Heart left ventricle (tissue), 16 donors: ENCODE results near the gene RABGGTA. TPM values are rescaled to one million over a fixed set of nuclear protein-coding genes. Genes with fewer than 3 reads are reported as not detected.

Experiments
- ATAC-seq, 4 donors: fragments of 200-7000 bp; cut with Tn5 transposase; one replicate each; pipeline ENCODE4 v1.9.1; 2020 to 2022; ENCODE audit warnings: moderate library complexity in 4 of 4, mild to moderate bottlenecking in 3 of 4, moderate number of reproducible peaks in 1 of 4
- DNase-seq, 5 donors: peaks; one replicate each; pipeline ENCODE4 v3.0.0-alpha.2; 2020
- H3K27ac ChIP-seq, 12 donors: fragments of 200-600 bp; sonication (generic) in 4 of 12; one replicate each; pipeline versions ENCODE4 v1.5.0 to v1.8.0; 2016 to 2022; ENCODE audit warnings: mild to moderate bottlenecking in 2 of 12
- H3K27me3 ChIP-seq, 9 donors: fragments of 200-600 bp; sonication (generic) in 2 of 9; one replicate each; pipeline versions ENCODE4 v1.5.1 to v1.8.0; 2016 to 2022; ENCODE audit warnings: mild to moderate bottlenecking in 3 of 9
- H3K36me3 ChIP-seq, 9 donors: fragments of 200-600 bp; sonication (generic) in 2 of 9; one replicate each; pipeline versions ENCODE4 v1.5.0 to v1.8.0; 2018 to 2022; ENCODE audit warnings: mild to moderate bottlenecking in 2 of 9
- H3K4me1 ChIP-seq, 12 donors: fragments of 200-600 bp; sonication (generic) in 4 of 12; one replicate each; pipeline versions ENCODE4 v1.5.0 to v1.8.0; 2016 to 2022; ENCODE audit warnings: mild to moderate bottlenecking in 3 of 12
- H3K4me3 ChIP-seq, 12 donors: fragments of 200-600 bp; sonication (generic) in 4 of 12; one replicate each; pipeline versions ENCODE4 v1.5.0 to v1.8.0; 2017 to 2022; ENCODE audit warnings: mild to moderate bottlenecking in 9 of 12, moderate library complexity in 4 of 12
- H3K9me3 ChIP-seq, 12 donors: fragments of 200-600 bp; sonication (generic) in 4 of 12; one replicate each; pipeline versions ENCODE4 v1.5.0 to v1.8.0; 2016 to 2022; ENCODE audit warnings: mild to moderate bottlenecking in 1 of 12
- CTCF ChIP-seq, 12 donors: fragments of 200-600 bp; sonication (generic) in 4 of 12; IDR thresholded peaks; one replicate each; pipeline versions ENCODE4 v1.5.0 to v1.8.0; 2018 to 2022; ENCODE audit warnings: antibody characterized with exemption in 12 of 12, mild to moderate bottlenecking in 5 of 12
- POLR2A ChIP-seq, 2 donors: fragments of 450-650 bp; IDR thresholded peaks; one replicate each; pipeline ENCODE4 v1.6.1; 2017; ENCODE audit warnings: antibody characterized with exemption in 2 of 2, mild to moderate bottlenecking in 2 of 2, moderate library complexity in 2 of 2
- WGBS, 4 donors: extraction: QIAGEN DNeasy Blood & Tissue Kit in 2 of 4; methylation state at CpG; one replicate each; pipeline versions ENCODE4 v1.1.5 to v1.1.7; 2013 to 2018; 5-methylcytosine and 5-hydroxymethylcytosine counted together
- intact Hi-C, 10 donors: fragments of 100-400 bp; cut with DNase I; formaldehyde crosslinking; loops; one replicate each; pipeline versions ENCODE4 v1.11.1 to v1.14.2; 2022
- polyA plus RNA-seq, 2 donors: library from polyadenylated mRNA; stranded (reverse); fragments of 200-250 nt; gene quantifications; one replicate each; pipeline ENCODE4 v1.2.3, GENCODE V29; 2013
- total RNA-seq, 9 donors: library from RNA; depleted of rRNA in 2 of 9; stranded (reverse); fragments of >200 nt in 2 of 9; fragmentation: NEBNext Ultra II Directional in 3 of 9; extraction: Animal tissue kit (Norgen Biotek cat#: 25700) in 3 of 9; gene quantifications; one replicate each; pipeline versions ENCODE4 v1.1.0 to v1.2.4, GENCODE V29; 2016 to 2023
- donor health status: ischemic (EF 13 %, LVEDD 7.1; RV severe dilation, severe dysfunction).
- donor health status: healthy with polysubstance abuse.
- donor health status: DM: no; HTN: yes; CAD: no.
- donor health status: DM: no; HTN: no; CAD: no.
- donor health status: ischemic (EF 25% LVEDD 6.9; RV normal size, moderate dysfunction).
- donor health status: ischemic (EF 25% LVEDD 5.7; RV mildly dilated, moderate dysfunction).
- donor health status: healthy.
- donor health status: DM: yes; HTN: yes; CAD: no.
- donor health status: ischemic (EF 35%, LVEDD 5.7; RV mildly dilated, moderate dysfunction).
- donor health status: nonischemic (EF 11% LVEDD 7.7; RV severe dilation, severe dysfunction).
- donor health status: DM: yes; HTN: yes; CAD: no.
- donor health status: PGD.
- donor health status: ischemic (EF 29% LVEDD 5.4; RV normal size, mild dysfunction).
- donor health status: nonischemic (EF 23%, LVEDD 6.1; RV moderate dilation, normal function).

The RABGGTA gene
- total and polyA plus RNA-seq, 11 donors: 18.8 to 33.1 (median 26.7) TPM

- no peak for ATAC-seq
- intact Hi-C loops: loop anchor here in 1 of 10 donors (5.0 kb wide), 1 partner anchor 123 kb away; no protein-coding TSS in a partner anchor
- no peaks in the 10 kb centered on the region for H3K9me3 ChIP-seq
- peak overlapping the region in 1 of 12 donors; percentile 70 for H3K4me3 ChIP-seq
- 72 to 86% (median 86%) methylated on average over 2 of the region's 2 CpGs for WGBS, 4 donors
- H3K27ac ChIP-seq: peak overlapping the region in 9 of 12 donors; percentile 55 to 92 (median 88)
- TF ChIP-seq POLR2A (IDR thresholded peaks at IDR 0.05) (no peak), CTCF (IDR thresholded peaks at IDR 0.05) (no peak)
- H3K36me3 ChIP-seq: peaks cover 0 to 4% (median 0%) of the 10 kb centered on the region in 9 donors
- peaks cover 12 to 100% (median 57%) of the 10 kb centered on the region in 12 donors for H3K4me1 ChIP-seq
- DNase-seq: peak in 1 of 5 donors; percentile 13
- peaks cover 0 to 20% (median 2%) of the 10 kb centered on the region in 9 donors for H3K27me3 ChIP-seq
Measured at GRCh38 chr14:24313913-24314312, 42.5 kb upstream of the RABGGTA start.

- H3K4me1 ChIP-seq: peaks cover 12 to 100% (median 61%) of the 10 kb centered on the region in 12 donors
- H3K27me3 ChIP-seq: peaks cover 0 to 12% (median 2%) of the 10 kb centered on the region in 9 donors
- H3K4me3 ChIP-seq: peak overlapping the region in 2 of 12 donors; percentile 9 to 70
- TF ChIP-seq CTCF (IDR thresholded peaks at IDR 0.05): no peak
- TF ChIP-seq POLR2A (IDR thresholded peaks at IDR 0.05): no peak
- intact Hi-C loops: loop anchor here in 1 of 10 donors (5.0 kb wide), 1 partner anchor 124 kb away; no protein-coding TSS in a partner anchor
- H3K9me3 ChIP-seq: no peaks in the 10 kb centered on the region
- peak in 4 of 5 donors; percentile 60 to 64 (median 62) for DNase-seq
- WGBS, 4 donors: 59 to 64% (median 63%) methylated on average over 9 of the region's 9 CpGs
- peak in 1 of 4 donors; percentile 51 for ATAC-seq
- H3K27ac ChIP-seq: peak overlapping the region; percentile 55 to 92 (median 84)
- peaks cover 0 to under 1% (median 0%) of the 10 kb centered on the region in 9 donors for H3K36me3 ChIP-seq
Measured at GRCh38 chr14:24312736-24313507, 41.5 kb upstream of the RABGGTA start.

GRCh38 chr14:24311837-24312615, 40.6 kb upstream of the RABGGTA start:
- Histone ChIP-seq H3K27me3 (peaks cover 0 to 12% (median 0%) of the 10 kb centered on the region in 9 donors), H3K9me3 (no peaks in the 10 kb centered on the region), H3K4me1 (peaks cover 12 to 94% (median 59%) of the 10 kb centered on the region in 12 donors), H3K4me3 (peak overlapping the region in 10 of 12 donors; percentile 53 to 81 (median 64)), H3K27ac (peak overlapping the region; percentile 74 to 92 (median 88)), H3K36me3 (peaks cover 0 to 9% (median 3%) of the 10 kb centered on the region in 9 donors)
- peak in 1 of 5 donors; percentile 29 for DNase-seq
- intact Hi-C loops: loop anchor here in 1 of 10 donors (5.0 kb wide), 1 partner anchor 125 kb away; no protein-coding TSS in a partner anchor
- no peak for TF ChIP-seq POLR2A (IDR thresholded peaks at IDR 0.05)
- no peak for TF ChIP-seq CTCF (IDR thresholded peaks at IDR 0.05)
- 85 to 98% (median 90%) methylated on average over 1 of the region's 1 CpG for WGBS, 4 donors
- ATAC-seq: no peak
